ENCODE measurements around the gene LGMN. TPM values are rescaled to one million over a fixed set of nuclear protein-coding genes. Genes with fewer than 3 reads are reported as not detected.
"Not testable (repeated sequence)": the region's sequence is repeated elsewhere in the genome, so short reads cannot be mapped to it uniquely, and the experiment has no call there.

LGMN gene
- total RNA-seq, 1 donor from 2014 or later = 158 TPM

DNA sequence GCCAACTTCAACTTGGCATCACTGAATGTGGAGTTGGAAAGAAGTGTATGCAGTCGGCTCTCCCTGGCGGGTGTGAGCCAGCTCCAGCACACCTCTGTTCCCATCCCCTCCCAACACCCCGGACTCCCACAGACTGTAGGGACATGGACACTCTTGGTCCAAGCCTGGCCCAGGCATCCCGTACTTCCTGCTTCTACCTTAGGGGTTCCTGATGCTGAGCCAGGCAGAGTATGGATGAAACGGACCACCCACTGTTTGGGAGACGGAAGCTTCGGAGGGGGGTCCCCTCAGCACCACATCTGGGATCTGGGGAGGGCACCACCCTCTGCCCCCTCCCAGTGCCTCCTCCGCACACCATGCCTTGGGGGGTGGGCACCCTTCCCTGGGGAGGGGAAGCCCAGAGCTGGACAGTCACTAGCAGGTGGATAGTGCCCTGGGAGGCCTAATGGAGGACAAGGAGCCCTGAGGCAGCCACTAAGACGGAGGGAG is 62.0 kb downstream of the LGMN start:
- no peak overlapping the region for H3K27ac ChIP-seq
- TF ChIP-seq, protein P1, sequence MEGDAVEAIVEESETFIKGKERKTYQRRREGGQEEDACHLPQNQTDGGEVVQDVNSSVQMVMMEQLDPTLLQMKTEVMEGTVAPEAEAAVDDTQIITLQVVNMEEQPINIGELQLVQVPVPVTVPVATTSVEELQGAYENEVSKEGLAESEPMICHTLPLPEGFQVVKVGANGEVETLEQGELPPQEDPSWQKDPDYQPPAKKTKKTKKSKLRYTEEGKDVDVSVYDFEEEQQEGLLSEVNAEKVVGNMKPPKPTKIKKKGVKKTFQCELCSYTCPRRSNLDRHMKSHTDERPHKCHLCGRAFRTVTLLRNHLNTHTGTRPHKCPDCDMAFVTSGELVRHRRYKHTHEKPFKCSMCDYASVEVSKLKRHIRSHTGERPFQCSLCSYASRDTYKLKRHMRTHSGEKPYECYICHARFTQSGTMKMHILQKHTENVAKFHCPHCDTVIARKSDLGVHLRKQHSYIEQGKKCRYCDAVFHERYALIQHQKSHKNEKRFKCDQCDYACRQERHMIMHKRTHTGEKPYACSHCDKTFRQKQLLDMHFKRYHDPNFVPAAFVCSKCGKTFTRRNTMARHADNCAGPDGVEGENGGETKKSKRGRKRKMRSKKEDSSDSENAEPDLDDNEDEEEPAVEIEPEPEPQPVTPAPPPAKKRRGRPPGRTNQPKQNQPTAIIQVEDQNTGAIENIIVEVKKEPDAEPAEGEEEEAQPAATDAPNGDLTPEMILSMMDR (IDR thresholded peaks at IDR 0.05) = no peak
- peak overlapping the region; percentile 54 for H3K4me3 ChIP-seq
- DNase-seq (no peak), ATAC-seq (no peak)
- no peaks in the 10 kb centered on the region for H3K27me3 ChIP-seq (ENCODE audit: low read depth)
- no peaks in the 10 kb centered on the region for H3K9me3 ChIP-seq
- H3K4me1 ChIP-seq = peaks cover 16% of the 10 kb centered on the region
- intact Hi-C loops (cut with DNase I) = no loop called here
- peaks cover 71% of the 10 kb centered on the region for H3K36me3 ChIP-seq

DNA sequence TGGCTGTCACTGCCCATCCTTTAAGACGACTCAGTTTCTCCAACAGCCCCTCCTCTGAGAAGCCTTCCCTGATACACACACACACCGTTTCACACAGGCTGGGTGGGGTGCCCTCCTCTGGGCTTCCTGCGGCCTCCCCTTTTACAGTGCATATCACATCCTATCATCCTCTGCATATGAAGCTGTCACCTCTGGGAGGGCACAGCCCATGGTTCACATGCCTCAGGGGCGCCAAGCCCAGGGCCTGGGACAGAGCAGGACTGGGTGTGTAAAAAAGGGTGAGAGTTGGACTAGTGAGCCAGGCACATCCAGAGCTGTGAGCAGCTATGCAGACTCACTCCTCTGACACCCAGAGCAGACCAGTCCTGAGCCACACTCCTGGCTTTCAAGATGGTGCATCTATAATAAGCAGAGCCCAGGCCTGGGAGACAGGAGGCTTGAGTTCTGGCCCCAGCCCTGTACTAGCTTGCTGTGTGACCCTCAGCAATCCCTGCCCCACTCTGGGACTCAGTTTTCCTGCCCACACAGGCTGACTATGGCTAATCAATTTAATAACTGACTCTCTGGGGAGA is 62.6 kb downstream of the LGMN start:
- Histone ChIP-seq H3K4me1 (peaks cover 22% of the 10 kb centered on the region), H3K27me3 (ENCODE audit: low read depth) (no peaks in the 10 kb centered on the region), H3K4me3 (no peak overlapping the region), H3K36me3 (peaks cover 75% of the 10 kb centered on the region), H3K9me3 (no peaks in the 10 kb centered on the region), H3K27ac (no peak overlapping the region)
- intact Hi-C loops (cut with DNase I) = no loop called here
- no peak for DNase-seq
- TF ChIP-seq, protein P1 (IDR thresholded peaks at IDR 0.05) = no peak
- no peak for ATAC-seq

DNA sequence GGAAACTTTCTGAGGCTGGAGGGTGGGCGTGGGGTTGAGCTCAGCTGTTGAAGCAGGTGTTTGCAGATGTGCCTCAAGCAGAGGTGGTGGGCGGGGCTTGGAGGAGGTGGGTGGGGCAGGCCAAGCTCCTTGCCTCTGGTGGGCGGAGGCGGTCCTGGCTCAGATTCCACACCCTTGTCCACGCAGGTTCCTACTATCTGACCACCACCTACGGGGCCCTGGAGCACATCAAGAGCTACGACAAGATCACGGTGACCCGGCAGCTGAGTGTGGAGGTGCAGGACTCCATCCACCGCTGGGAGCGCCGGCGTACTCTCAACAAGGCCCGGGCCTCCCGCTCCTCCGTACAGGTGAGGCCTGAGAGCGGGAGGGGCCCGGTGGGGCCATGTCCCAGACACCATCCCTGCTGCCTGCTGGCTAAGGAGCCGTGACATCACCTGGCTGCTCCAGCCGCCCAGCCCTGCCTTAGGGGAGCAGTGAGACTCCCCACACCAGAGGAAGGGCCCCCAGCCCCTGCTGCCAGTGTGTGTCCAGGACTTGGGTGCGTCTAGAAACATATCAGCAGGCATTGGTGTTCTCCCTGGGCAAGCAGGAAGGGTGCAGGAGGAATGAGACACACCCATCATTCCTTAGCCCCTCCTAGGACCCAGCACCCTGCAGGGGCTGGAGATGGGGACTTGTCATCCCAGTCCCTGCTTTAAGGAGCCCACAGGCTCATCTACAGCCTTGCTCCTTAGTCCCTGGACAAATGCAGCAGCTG is 63.4 kb downstream of the LGMN start:
- H3K4me3 ChIP-seq = no peak overlapping the region
- no peak for DNase-seq
- H3K27ac ChIP-seq = no peak overlapping the region
- intact Hi-C loops (cut with DNase I) = no loop called here
- H3K4me1 ChIP-seq = peaks cover 25% of the 10 kb centered on the region
- no peaks in the 10 kb centered on the region for H3K27me3 ChIP-seq (ENCODE audit: low read depth)
- ATAC-seq = no peak
- TF ChIP-seq, protein P1 (IDR thresholded peaks at IDR 0.05) = no peak
- peaks cover 78% of the 10 kb centered on the region for H3K36me3 ChIP-seq
- no peaks in the 10 kb centered on the region for H3K9me3 ChIP-seq

DNA sequence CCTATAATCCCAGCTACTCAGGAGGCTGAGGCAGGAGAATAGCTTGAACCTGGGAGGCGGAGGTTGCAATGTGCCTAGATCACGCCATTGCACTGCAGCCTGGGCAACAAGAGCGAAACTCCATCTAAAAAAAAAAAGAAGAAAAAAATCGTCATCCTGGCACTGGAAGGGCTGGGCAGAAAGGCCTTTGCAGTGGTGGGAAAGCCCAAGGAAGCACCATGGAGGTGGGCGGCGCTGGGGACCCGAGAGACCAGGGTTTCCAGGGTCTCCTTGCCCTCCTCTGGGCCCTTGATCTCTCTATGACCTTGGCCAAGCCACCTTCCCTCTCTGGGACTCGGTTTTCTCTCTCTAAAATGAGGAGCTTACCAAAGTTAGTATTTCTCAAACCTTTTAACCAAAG is 65.4 kb downstream of the LGMN start:
- H3K9me3 ChIP-seq = no peaks in the 10 kb centered on the region
- DNase-seq = no peak
- no peak for ATAC-seq
- H3K36me3 ChIP-seq = peaks cover 83% of the 10 kb centered on the region
- no peaks in the 10 kb centered on the region for H3K27me3 ChIP-seq (ENCODE audit: low read depth)
- TF ChIP-seq, protein P1 (IDR thresholded peaks at IDR 0.05) = no peak
- H3K27ac ChIP-seq = no peak overlapping the region
- intact Hi-C loops (cut with DNase I) = no loop called here
- H3K4me1 ChIP-seq = peaks cover 25% of the 10 kb centered on the region
- H3K4me3 ChIP-seq = no peak overlapping the region

DNA sequence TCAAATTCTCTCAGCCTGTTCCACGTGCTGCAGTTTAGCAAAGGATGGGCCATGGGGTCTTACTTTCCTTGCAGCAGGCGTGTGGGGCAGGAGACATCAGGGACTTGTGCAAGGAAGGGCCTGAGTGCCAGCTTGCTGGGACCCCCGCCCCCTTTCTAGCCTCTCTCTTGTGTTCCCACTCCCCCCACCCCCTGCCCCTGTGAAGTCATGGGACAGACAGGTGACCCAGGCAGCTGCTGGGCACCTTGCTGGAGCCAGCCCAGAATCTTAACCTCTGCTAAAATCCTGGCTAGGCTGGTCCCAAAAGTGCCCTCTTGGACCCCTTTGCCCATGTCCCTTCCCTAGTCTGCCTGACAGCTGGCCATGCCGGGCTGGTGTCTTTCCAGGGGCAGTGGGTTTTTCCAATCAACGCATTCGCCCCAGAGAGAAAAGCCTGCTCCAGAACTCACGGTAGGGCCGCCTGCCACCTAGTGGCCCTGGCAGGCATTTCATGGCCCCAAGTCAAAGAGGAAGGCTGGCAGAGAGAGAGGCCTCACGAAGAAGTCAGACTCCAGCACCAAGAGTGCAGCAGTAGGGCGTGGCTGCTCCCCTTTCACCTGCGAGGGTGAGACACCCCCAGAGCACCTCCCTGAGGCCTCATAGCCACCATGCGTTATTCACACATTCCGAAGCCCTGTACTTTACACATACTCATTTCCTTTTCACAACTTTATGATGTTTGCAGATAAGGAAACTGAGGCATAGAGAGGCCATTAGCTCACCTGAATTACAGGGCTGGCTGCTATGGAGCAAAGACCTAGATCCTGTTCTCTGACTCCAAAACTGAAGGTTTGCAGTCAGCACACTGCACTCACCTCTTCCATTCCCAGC is 67.4 kb downstream of the LGMN start:
- TF ChIP-seq, protein P1 (IDR thresholded peaks at IDR 0.05) = peak; percentile 96
- peaks cover 86% of the 10 kb centered on the region for H3K36me3 ChIP-seq
- DNase-seq = peak; percentile 84

DNA sequence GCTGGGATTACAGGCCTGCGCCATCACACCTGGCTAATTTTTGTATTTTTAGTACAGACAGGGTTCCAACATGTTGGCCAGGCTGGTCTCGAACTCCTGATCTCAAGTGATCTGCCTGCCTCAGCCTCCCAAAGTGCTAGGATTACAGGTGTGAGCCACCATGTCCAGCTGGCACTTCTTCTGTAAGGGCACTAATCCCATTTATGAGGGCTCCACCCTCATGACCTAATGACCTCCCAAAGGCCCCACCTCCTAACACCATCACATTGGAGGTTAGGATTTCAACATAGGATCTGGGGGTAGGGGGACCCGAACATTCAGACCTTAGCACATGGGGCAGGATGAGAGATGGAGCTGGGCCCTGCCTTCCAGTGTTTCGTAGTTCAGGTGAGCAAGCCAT is 68.1 kb downstream of the LGMN start:
- intact Hi-C loops (cut with DNase I); H3K27ac ChIP-seq: not testable (repeated sequence)

More for the DNA sequence above, 67.4 kb downstream of the LGMN start:
- H3K4me3 ChIP-seq = no peak overlapping the region
- no peak overlapping the region for H3K27ac ChIP-seq
- peak; percentile 76 to 79 for ATAC-seq
- intact Hi-C loops (cut with DNase I) = no loop called here
- H3K9me3 ChIP-seq = no peaks in the 10 kb centered on the region
- H3K27me3 ChIP-seq (ENCODE audit: low read depth) = no peaks in the 10 kb centered on the region
- H3K4me1 ChIP-seq = peaks cover 23% of the 10 kb centered on the region

More for the DNA sequence above, 68.1 kb downstream of the LGMN start:
- H3K36me3 ChIP-seq = peaks cover 83% of the 10 kb centered on the region
- not testable (repeated sequence) for H3K27me3 ChIP-seq (ENCODE audit: low read depth); DNase-seq; H3K9me3 ChIP-seq; H3K4me3 ChIP-seq; ATAC-seq
- H3K4me1 ChIP-seq = peaks cover 27% of the 10 kb centered on the region

Data from lower lobe of right lung (tissue), 2 donors.